ENCODE results near the gene IZUMO1R.

- TF ChIP-seq EZH2 (IDR thresholded peaks at IDR 0.05; ENCODE audit: borderline replicate concordance, low read depth, low read length, severe bottlenecking): no peak
- no peak for TF ChIP-seq POLR2A (IDR thresholded peaks at IDR 0.05; ENCODE audit: low read depth, low read length)
- TF ChIP-seq, protein P1, sequence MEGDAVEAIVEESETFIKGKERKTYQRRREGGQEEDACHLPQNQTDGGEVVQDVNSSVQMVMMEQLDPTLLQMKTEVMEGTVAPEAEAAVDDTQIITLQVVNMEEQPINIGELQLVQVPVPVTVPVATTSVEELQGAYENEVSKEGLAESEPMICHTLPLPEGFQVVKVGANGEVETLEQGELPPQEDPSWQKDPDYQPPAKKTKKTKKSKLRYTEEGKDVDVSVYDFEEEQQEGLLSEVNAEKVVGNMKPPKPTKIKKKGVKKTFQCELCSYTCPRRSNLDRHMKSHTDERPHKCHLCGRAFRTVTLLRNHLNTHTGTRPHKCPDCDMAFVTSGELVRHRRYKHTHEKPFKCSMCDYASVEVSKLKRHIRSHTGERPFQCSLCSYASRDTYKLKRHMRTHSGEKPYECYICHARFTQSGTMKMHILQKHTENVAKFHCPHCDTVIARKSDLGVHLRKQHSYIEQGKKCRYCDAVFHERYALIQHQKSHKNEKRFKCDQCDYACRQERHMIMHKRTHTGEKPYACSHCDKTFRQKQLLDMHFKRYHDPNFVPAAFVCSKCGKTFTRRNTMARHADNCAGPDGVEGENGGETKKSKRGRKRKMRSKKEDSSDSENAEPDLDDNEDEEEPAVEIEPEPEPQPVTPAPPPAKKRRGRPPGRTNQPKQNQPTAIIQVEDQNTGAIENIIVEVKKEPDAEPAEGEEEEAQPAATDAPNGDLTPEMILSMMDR (IDR thresholded peaks at IDR 0.05; ENCODE audit: extremely low read depth in 1 of 2, insufficient read depth in 1 of 2, low read depth in 1 of 2, low read length in 2 of 2): no peak
These were observed 25.1 kb downstream of the IZUMO1R start for GRCh38 chr11:94329501-94329900.

Data from endothelial cell of umbilical vein (primary cell).